ENCODE data around the gene PPP1R9B. TPM values are rescaled to one million over a fixed set of nuclear protein-coding genes. Genes with fewer than 3 reads are reported as not detected.

The PPP1R9B gene
- total RNA-seq, 1 donor from 2014 or later: 92.6 TPM

- H3K4me3 ChIP-seq: no peak overlapping the region
- ATAC-seq: no peak
- no peak for DNase-seq
- no peaks in the 10 kb centered on the region for H3K9me3 ChIP-seq
- H3K36me3 ChIP-seq: peaks cover 52% of the 10 kb centered on the region
- peaks cover 13% of the 10 kb centered on the region for H3K27me3 ChIP-seq (ENCODE audit: low read depth)
- TF ChIP-seq CTCF (IDR thresholded peaks at IDR 0.05): no peak
- peaks cover 27% of the 10 kb centered on the region for H3K4me1 ChIP-seq
- H3K27ac ChIP-seq: no peak overlapping the region
- intact Hi-C loops (cut with DNase I): no loop called here
These were observed 16.0 kb downstream of the PPP1R9B start for GRCh38 chr17:50134206-50135110.

GRCh38 chr17:50133769-50134099, 16.7 kb downstream of the PPP1R9B start:
- ATAC-seq (no peak), DNase-seq (no peak)
- no peaks in the 10 kb centered on the region for H3K9me3 ChIP-seq
- peaks cover 45% of the 10 kb centered on the region for H3K36me3 ChIP-seq
- no peak overlapping the region for H3K4me3 ChIP-seq
- H3K4me1 ChIP-seq: peaks cover 30% of the 10 kb centered on the region
- H3K27ac ChIP-seq: no peak overlapping the region
- no peak for TF ChIP-seq CTCF (IDR thresholded peaks at IDR 0.05)
- intact Hi-C loops (cut with DNase I): no loop called here
- peaks cover 16% of the 10 kb centered on the region for H3K27me3 ChIP-seq (ENCODE audit: low read depth)

- intact Hi-C loops (cut with DNase I): no loop called here
- DNase-seq (no peak), ATAC-seq (peak; percentile 25 to 45)
- H3K27me3 ChIP-seq (ENCODE audit: low read depth): peaks cover 18% of the 10 kb centered on the region
- no peak overlapping the region for H3K4me3 ChIP-seq
- no peaks in the 10 kb centered on the region for H3K9me3 ChIP-seq
- peaks cover 40% of the 10 kb centered on the region for H3K36me3 ChIP-seq
- peaks cover 33% of the 10 kb centered on the region for H3K4me1 ChIP-seq
- H3K27ac ChIP-seq: no peak overlapping the region
- TF ChIP-seq CTCF (IDR thresholded peaks at IDR 0.05): no peak
These were observed 17.3 kb downstream of the PPP1R9B start for GRCh38 chr17:50133028-50133768.

- TF ChIP-seq CTCF (IDR thresholded peaks at IDR 0.05): no peak
- no peak overlapping the region for H3K27ac ChIP-seq
- ATAC-seq: no peak
- H3K36me3 ChIP-seq: peaks cover 32% of the 10 kb centered on the region
- intact Hi-C loops (cut with DNase I): no loop called here
- H3K9me3 ChIP-seq: no peaks in the 10 kb centered on the region
- peaks cover 42% of the 10 kb centered on the region for H3K4me1 ChIP-seq
- no peak overlapping the region for H3K4me3 ChIP-seq
- no peak for DNase-seq
- peaks cover 18% of the 10 kb centered on the region for H3K27me3 ChIP-seq (ENCODE audit: low read depth)
These were observed 18.2 kb downstream of the PPP1R9B start for GRCh38 chr17:50132104-50132794.

GRCh38 chr17:50130559-50131305, 19.7 kb downstream of the PPP1R9B start:
- Histone ChIP-seq H3K4me1 (peaks cover 43% of the 10 kb centered on the region), H3K27ac (no peak overlapping the region), H3K27me3 (ENCODE audit: low read depth) (peaks cover 21% of the 10 kb centered on the region), H3K4me3 (peak overlapping the region; percentile 51), H3K36me3 (peaks cover 16% of the 10 kb centered on the region), H3K9me3 (no peaks in the 10 kb centered on the region)
- DNase-seq: no peak
- no peak for TF ChIP-seq CTCF (IDR thresholded peaks at IDR 0.05)
- no peak for ATAC-seq
- intact Hi-C loops (cut with DNase I): no loop called here
